A549 treated with Hydrocortisone at 1 μM for 4 hours (cell line): ENCODE data around the gene HLA-F. TPM values are rescaled to one million over a fixed set of nuclear protein-coding genes. Genes with fewer than 3 reads are reported as not detected.

Experiments
- total RNA-seq: library from RNA; stranded (reverse); fragments of 200-300 nt; extraction: Qiagen RNA extraction; gene quantifications from 5 replicates; pipeline ENCODE4 v1.2.3, GENCODE V29; 2022

Gene HLA-F
- total RNA-seq, result 3.6 to 4.4 TPM (median 4.2 TPM) in 5 replicates

DNA sequence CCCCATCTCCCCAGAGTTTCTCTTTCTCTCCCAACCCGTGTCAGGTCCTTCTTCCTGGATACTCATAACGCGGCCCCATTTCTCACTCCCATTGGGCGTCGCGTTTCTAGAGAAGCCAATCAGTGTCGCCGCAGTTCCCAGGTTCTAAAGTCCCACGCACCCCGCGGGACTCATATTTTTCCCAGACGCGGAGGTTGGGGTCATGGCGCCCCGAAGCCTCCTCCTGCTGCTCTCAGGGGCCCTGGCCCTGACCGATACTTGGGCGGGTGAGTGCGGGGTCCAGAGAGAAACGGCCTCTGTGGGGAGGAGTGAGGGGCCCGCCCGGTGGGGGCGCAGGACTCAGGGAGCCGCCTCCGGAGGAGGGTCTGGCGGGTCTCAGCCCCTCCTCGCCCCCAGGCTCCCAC is at the start of gene HLA-F:
HLA-F (plus strand) TSS at position 173 of the 404 bp plus-strand sequence; CDS start at position 203, 30 bp downstream.

GRCh38 chr6:29680904-29681303 is 42.3 kb upstream of the HLA-F start, which contains the start of gene ZFP57:
Gene ZFP57, minus strand, starts transcription at chr6:29681152. Its CDS starts 4,149 bp downstream, at chr6:29677003.

Other genes starting within 250 kb of the HLA-F start
- not detected in 5 replicates for gene MAS1L, start 235.5 kb upstream of the HLA-F start, total RNA-seq
- gene UBD, start 163.7 kb upstream of the HLA-F start, total RNA-seq, result 0.31 to 0.97 TPM (median 0.61 TPM) in 5 replicates
- gene OR2H2, start 138.3 kb upstream of the HLA-F start, total RNA-seq, result not detected in 5 replicates
- gene GABBR1, start 90.3 kb upstream of the HLA-F start, total RNA-seq, result 3.7 to 5.8 TPM (median 4.8 TPM) in 5 replicates
- gene MOG, start 66.3 kb upstream of the HLA-F start, total RNA-seq, result not detected in 5 replicates
- not detected in 5 replicates for gene ZFP57, start 42.3 kb upstream of the HLA-F start, total RNA-seq
- not detected in 5 replicates for gene HLA-G, start 104.4 kb downstream of the HLA-F start, total RNA-seq
- 127 to 153 TPM (median 136 TPM) in 5 replicates for gene HLA-A, start 219.1 kb downstream of the HLA-F start, total RNA-seq